AG09309 (cell line): ENCODE measurements around the gene IGSF1.

Source experiments
- DNase-seq: peaks from one replicate; pipeline ENCODE4 v3.0.0-alpha.2; 2010; ENCODE audit warnings: low read depth
- H3K4me3 ChIP-seq: 2 replicates; pipeline ENCODE4 v1.5.1; 2011; ENCODE audit warnings: mild to moderate bottlenecking, low read depth, low read length, moderate library complexity; ENCODE audit not compliant: control insufficient read depth
- CTCF ChIP-seq: IDR thresholded peaks from 2 replicates; pipeline ENCODE4 v1.5.1; 2011; ENCODE audit warnings: mild to moderate bottlenecking, low read depth, low read length, inconsistent platforms; ENCODE audit not compliant: insufficient read depth, control insufficient read depth; ENCODE audit errors: missing control alignments

Gene IGSF1

GRCh38 chrX:131298846-131299245, 9.7 kb upstream of the IGSF1 start:
- no peak for DNase-seq
- no peak overlapping the region for H3K4me3 ChIP-seq
- TF ChIP-seq CTCF, result no peak

- no peak for DNase-seq
- H3K4me3 ChIP-seq, result no peak overlapping the region
- TF ChIP-seq CTCF, result no peak
Measured at GRCh38 chrX:131298036-131298435, 8.9 kb upstream of the IGSF1 start.

- DNase-seq, result no peak
- no peak overlapping the region for H3K4me3 ChIP-seq
- no peak for TF ChIP-seq CTCF
Measured at GRCh38 chrX:131289527-131289926, 421 bp upstream of the IGSF1 start.

- H3K4me3 ChIP-seq, result no peak overlapping the region
- TF ChIP-seq CTCF, result no peak
- DNase-seq, result no peak
Measured at GRCh38 chrX:131288188-131288587, 918 bp downstream of the IGSF1 start.

GRCh38 chrX:131287560-131288179, 1.4 kb downstream of the IGSF1 start:
- TF ChIP-seq CTCF, result no peak
- no peak overlapping the region for H3K4me3 ChIP-seq
- no peak for DNase-seq

- no peak for DNase-seq
- H3K4me3 ChIP-seq, result no peak overlapping the region
- no peak for TF ChIP-seq CTCF
Measured at GRCh38 chrX:131279617-131280016, 9.5 kb downstream of the IGSF1 start.

GRCh38 chrX:131279197-131279596, 9.9 kb downstream of the IGSF1 start:
- no peak overlapping the region for H3K4me3 ChIP-seq
- DNase-seq, result no peak
- TF ChIP-seq CTCF, result no peak
